NB4 (cell line): ENCODE measurements around the gene CCR7.
A peak's percentile ranks its signal among the peaks of the same experiment; 100 is the strongest.

ENCODE experiments used
- DNase-seq: peaks from one replicate; pipeline ENCODE4 v3.0.0; 2010; ENCODE audit warnings: low read depth
- H3K4me3 ChIP-seq: one replicate; pipeline ENCODE4 v1.5.1; 2011; ENCODE audit warnings: mild to moderate bottlenecking, low read depth, low read length, moderate library complexity
- MYC ChIP-seq: IDR thresholded peaks from 2 replicates; pipeline ENCODE4 v1.6.1; 2011; ENCODE audit warnings: low read depth, low read length
- POLR2A ChIP-seq: IDR thresholded peaks from 2 replicates; pipeline ENCODE4 v1.6.1; 2011; ENCODE audit warnings: mild to moderate bottlenecking; ENCODE audit not compliant: insufficient read length; ENCODE audit errors: extremely low read depth
- TF ChIP-seq, protein P1 (sequence below): IDR thresholded peaks from one replicate; pipeline ENCODE4 v1.5.1; 2012; ENCODE audit warnings: low read depth, low read length
- TF ChIP-seq, protein P2 (sequence below): IDR thresholded peaks from 2 replicates; pipeline ENCODE4 v1.6.1; 2011; ENCODE audit warnings: low read depth, low read length

Gene CCR7

DNA sequence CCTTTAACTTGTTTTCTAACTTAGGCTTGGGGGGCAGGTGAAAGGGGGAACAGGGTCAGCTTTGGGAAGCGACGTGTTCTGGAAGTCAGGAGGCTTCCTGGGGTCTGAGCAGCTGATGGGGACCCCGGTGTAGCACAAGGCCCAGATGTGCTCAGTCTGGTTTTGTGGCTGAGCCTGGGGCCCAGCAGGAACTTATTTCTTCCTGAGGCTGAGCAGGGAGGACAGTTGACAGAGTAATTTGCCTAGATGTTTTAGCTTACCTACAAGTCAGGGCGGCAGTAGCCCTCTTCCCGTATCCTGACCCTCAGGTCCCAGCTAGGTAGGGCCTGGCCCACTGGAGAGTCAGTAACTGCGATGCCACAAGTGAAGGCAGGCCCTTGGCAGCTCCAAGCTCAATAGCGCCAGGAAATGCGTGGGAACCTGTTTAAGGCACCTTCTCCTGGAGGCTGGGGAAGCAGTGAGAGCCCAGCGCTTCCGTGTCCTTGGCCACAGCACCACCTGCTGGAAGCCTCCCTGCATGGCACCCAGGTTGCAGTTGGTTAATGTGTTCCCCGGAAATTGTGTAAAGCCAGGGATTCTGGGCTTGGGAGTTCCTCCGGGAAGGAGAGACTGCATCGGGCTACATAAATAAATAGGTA lies 5.2 kb downstream of the CCR7 start:
- peak overlapping the region; percentile 63 for H3K4me3 ChIP-seq
- DNase-seq, result peak; percentile 88
- peak; percentile 39 for TF ChIP-seq MYC
- no peak for TF ChIP-seq POLR2A
- TF ChIP-seq, protein P1, sequence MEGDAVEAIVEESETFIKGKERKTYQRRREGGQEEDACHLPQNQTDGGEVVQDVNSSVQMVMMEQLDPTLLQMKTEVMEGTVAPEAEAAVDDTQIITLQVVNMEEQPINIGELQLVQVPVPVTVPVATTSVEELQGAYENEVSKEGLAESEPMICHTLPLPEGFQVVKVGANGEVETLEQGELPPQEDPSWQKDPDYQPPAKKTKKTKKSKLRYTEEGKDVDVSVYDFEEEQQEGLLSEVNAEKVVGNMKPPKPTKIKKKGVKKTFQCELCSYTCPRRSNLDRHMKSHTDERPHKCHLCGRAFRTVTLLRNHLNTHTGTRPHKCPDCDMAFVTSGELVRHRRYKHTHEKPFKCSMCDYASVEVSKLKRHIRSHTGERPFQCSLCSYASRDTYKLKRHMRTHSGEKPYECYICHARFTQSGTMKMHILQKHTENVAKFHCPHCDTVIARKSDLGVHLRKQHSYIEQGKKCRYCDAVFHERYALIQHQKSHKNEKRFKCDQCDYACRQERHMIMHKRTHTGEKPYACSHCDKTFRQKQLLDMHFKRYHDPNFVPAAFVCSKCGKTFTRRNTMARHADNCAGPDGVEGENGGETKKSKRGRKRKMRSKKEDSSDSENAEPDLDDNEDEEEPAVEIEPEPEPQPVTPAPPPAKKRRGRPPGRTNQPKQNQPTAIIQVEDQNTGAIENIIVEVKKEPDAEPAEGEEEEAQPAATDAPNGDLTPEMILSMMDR, result peak; percentile 89
- TF ChIP-seq, protein P2, sequence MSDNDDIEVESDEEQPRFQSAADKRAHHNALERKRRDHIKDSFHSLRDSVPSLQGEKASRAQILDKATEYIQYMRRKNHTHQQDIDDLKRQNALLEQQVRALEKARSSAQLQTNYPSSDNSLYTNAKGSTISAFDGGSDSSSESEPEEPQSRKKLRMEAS, result peak; percentile 57; the same call in 1 of the 2 replicates

DNA sequence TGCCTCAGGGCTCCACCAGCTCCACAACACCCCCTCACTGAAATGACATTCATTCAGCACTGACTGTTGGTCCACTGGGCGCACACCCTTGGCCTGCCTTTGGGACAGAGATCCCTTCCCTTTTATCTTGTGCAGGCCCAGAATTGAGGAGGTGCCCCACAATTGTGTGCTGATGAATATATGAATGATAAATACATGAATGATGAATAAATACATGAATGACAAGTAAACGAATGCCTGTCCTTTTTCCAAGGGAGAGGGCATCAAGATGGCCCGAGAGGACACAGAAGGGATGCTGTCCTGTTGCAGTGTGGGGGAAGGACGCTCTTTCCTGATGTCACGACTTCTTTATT lies 5.7 kb downstream of the CCR7 start:
- no peak for TF ChIP-seq MYC
- DNase-seq, result no peak
- H3K4me3 ChIP-seq, result no peak overlapping the region

DNA sequence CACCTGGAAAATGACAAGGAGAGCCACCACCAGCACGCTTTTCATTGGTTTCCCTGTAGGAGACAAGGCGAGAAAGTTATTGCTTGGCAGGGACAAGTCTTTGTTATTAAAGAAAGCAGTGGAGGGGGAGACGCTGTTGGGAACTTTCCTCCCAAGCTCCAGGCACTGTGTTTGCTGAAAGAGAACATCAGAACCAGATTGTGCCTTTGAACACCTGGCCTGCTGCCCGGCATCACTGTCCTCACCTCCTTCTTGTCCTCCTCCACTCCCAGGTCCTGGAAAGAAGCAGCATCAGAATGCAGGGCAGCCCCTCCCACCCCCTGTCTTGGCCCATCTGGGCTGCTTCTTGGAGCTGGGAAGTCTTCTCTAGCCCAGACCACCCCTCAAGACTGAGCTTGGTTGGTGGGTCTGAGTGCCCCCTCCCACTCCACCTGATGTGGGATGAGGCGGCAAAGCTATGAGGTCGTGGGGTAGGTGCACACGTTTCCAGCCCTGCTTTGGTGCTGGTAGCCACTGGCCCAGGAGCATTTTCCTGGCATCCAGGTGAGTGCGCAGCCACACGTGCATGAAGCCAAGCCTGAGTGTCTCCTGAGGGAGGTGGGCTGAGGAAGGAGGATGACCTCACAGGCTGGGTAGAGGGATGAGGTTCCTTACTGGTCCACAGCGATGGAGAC lies 6.2 kb downstream of the CCR7 start:
- TF ChIP-seq, protein P2, result no peak
- TF ChIP-seq MYC (no peak), POLR2A (no peak)
- TF ChIP-seq, protein P1, result no peak
- DNase-seq, result no peak
- no peak overlapping the region for H3K4me3 ChIP-seq

DNA sequence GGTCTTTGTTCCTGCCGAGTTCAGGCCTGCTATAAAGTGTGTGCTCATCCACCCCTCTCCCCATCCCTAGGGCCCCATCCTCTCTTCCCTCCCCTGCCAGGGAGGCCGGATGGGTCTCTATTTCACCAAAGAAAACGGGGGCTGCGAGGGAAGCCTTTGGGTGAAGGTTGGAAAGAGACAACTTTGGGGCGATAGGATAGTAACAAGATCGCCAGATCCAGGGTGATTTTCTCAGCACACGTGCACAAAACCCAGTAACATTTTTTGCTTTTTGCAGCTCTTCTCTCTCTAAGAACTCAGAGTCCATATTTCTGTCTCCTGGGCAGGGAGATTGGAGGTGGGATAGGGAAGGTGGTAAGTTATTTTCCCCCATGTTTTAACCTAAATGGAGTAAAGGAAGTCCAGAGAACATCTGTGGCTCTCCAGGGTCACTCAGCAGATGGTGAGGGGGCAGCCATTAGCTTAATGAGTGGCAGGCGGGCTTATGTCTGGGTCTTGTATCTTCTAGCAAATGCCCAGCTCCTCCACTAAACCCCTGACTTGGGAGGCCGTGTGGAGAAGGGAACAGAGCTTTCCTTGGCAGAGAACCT lies 6.9 kb downstream of the CCR7 start:
- TF ChIP-seq, protein P1, result no peak
- TF ChIP-seq, protein P2, result no peak
- TF ChIP-seq POLR2A, result no peak
- no peak for TF ChIP-seq MYC

DNA sequence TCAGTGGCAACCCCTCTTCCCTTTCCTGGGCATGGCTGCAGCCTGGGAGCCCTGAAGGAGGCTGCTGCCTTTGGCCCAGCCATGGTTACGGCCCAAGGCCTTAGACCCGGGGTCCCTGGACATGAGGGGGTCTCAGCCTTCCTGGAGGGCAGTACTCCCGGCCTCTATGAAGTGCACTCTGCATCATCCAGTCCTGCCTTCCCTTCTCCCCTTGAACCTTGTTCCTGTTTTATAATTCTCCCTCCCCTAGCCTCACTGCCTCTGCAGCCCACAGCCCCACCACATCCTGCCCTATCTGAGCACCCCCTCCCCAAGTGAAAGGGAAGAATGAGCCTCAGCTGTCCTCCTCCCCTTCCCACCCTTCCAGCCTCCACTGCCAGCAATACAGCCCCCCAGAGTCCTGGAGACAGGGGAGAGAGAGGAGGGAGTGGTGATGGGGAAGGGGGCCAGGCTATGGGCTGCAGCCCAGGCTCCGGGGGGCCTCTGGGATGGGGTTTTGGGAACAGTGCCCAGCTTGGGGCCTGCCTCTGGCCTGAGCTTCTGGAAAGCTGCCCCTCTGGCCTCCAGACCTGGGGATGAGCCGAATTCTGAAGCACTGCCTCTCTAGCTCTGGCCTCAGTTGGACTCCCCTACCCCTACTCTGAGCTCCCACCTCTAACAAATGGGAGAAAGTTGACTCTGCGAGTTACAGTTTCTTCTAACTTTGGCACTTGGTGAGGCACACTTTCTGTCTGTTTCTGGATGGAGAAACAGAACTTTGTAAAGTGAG lies 7.6 kb downstream of the CCR7 start:
- DNase-seq, result peak; percentile 67
- H3K4me3 ChIP-seq, result no peak overlapping the region
- no peak for TF ChIP-seq POLR2A
- TF ChIP-seq MYC, result no peak
- TF ChIP-seq, protein P1, result no peak
- TF ChIP-seq, protein P2, result no peak

More for the DNA sequence above, 6.9 kb downstream of the CCR7 start:
- no peak overlapping the region for H3K4me3 ChIP-seq
- DNase-seq, result no peak

DNA sequence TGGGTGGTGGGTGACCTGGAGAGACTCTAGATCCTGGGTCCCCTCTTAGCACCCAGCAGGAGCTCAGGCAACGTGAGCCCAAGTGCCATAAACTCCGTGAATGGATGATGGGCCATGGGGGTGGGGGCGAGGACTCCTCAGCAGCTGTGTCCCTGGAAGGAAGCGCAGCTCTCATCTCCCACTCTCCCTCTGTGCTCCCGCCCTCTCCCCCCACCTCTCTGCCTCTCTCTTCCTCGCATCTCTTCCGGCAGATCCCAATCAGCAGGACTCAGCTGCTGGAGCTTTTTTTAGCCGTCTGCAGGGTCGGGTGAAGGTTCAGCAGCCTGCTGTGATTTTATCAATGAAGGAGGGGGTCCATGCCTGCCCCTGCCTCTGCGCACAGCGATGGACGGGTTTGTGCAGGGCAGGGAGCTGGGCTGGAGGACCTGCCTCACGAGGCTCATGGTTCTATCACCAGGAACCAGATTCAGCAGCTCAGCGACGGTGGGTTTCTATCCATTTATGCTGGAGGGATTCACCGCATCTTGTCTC lies 8.3 kb downstream of the CCR7 start:
- no peak overlapping the region for H3K4me3 ChIP-seq
- DNase-seq, result no peak
- TF ChIP-seq, protein P1, result no peak
- TF ChIP-seq, protein P2, result no peak
- no peak for TF ChIP-seq POLR2A
- no peak for TF ChIP-seq MYC
